ENCODE measurements around the gene RHEBL1. TPM values are rescaled to one million over a fixed set of nuclear protein-coding genes. Genes with fewer than 3 reads are reported as not detected.

The RHEBL1 gene
- total and polyA plus RNA-seq, 2 of the 4 experiments (the other 2 are of a cell fraction), result 0.62 to 0.72 TPM

DNA sequence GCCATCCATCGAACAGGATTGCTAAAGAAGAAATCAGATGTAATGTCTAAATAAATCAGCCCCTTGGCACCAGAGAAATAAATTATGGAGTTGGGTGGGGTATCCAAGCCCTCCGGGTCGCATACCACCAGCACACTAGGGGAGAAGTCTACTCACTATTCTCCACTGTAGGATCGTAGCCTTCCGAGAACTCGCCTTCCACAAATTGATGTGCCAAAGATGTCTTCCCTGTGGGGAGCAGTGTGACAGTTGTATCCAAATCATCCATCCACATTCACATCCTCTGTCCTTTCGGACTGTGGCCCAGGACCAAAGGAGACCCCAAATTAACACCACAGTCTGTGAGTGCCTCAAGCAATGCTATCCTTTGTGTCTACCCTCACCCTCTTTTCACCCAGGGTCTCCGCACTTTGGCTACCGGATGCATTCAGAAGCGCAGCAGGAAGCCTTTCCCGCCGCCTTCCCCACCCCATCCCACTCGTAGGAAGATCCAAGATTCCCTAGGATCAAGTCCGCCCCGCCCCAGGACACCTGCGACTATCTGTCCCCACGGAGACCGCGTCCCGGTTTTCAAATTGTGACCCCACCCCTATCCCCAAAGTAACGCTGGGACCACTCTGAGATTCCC, 786 bp downstream of the RHEBL1 start:
- H4K5ac ChIP-seq (ENCODE audit: low read depth, low read length), result no peak overlapping the region
- in situ Hi-C loops (cut with MboI; ENCODE audit: low sequenced_read_pairs), result no loop called here
- H2AFZ ChIP-seq (replicated peaks; ENCODE audit: low read length, poor library complexity), result peak overlapping the region; percentile 93
- H3K27me3 ChIP-seq (ENCODE audit: control insufficient read depth, insufficient read depth, low read length), result no peaks in the 10 kb centered on the region
- H3K36me3 ChIP-seq (ENCODE audit: control insufficient read depth, insufficient read depth, low read length), result no peaks in the 10 kb centered on the region
- H2BK120ac ChIP-seq (ENCODE audit: low read depth, low read length), result no peak overlapping the region
- H3K4me1 ChIP-seq (ENCODE audit: control insufficient read depth, insufficient read depth, low read length), result no peaks in the 10 kb centered on the region; the same call in 1 of the 2 replicates
- H3K18ac ChIP-seq (ENCODE audit: low read depth, low read length), result no peak overlapping the region
- H3K4ac ChIP-seq (ENCODE audit: low read depth, low read length), result no peak overlapping the region
- H2AK9ac ChIP-seq (replicated peaks; ENCODE audit: low read depth, low read length, poor library complexity), result peak overlapping the region; percentile 7
- H4K8ac ChIP-seq (ENCODE audit: low read depth in 2 of 2, low read length in 2 of 2), result no peak overlapping the region
- no peak for DNase-seq
- no peak overlapping the region for H2BK5ac ChIP-seq (ENCODE audit: low read depth, low read length, poor library complexity, severe bottlenecking)
- no TSS peak for BruUV-seq (replicated peaks)
- H4K20me1 ChIP-seq (ENCODE audit: insufficient read depth, low read length), result no peaks in the 10 kb centered on the region
- H2AK5ac ChIP-seq (ENCODE audit: low read depth, low read length), result no peak overlapping the region
- H3K27ac ChIP-seq (ENCODE audit: insufficient read depth, low read length), result no peak overlapping the region
- WGBS, 2 experiments (ENCODE audit: extremely low coverage in 2 of 2, insufficient read length in 1 of 2), result 1% methylated on average over 12 of the region's 21 CpGs; no CpG with 5 or more reads in 1 of the 2 experiments
- no peaks in the 10 kb centered on the region for H3K79me1 ChIP-seq (ENCODE audit: low read depth in 1 of 2, low read length in 2 of 2)
- H3K56ac ChIP-seq (ENCODE audit: extremely low read depth, insufficient read depth, low read length), result no peak overlapping the region
- H3K4me2 ChIP-seq (ENCODE audit: low read depth, low read length), result peak overlapping the region; percentile 70
- CTCF ChIA-PET, result interaction anchor here (1.3 kb wide), 1 partner anchor 19 kb away, joined by 16 read pairs; no protein-coding TSS in a partner anchor
- intact Hi-C loops (cut with micrococcal nuclease), result no loop called here
- POLR2A ChIA-PET (ENCODE audit: unreplicated experiment), result no interaction called here
- H3K9me1 ChIP-seq (ENCODE audit: insufficient read depth, low read length), result no peaks in the 10 kb centered on the region
- no peak overlapping the region for H2BK20ac ChIP-seq (ENCODE audit: low read depth, low read length)
- dilution Hi-C loops (cut with HindIII; ENCODE audit: low sequenced_read_pairs, unreplicated experiment), result no loop called here
- H4K91ac ChIP-seq (ENCODE audit: insufficient read depth, low read depth, low read length), result no peak overlapping the region
- peak overlapping the region; percentile 56; the same call in 1 of the 2 replicates for H3K23ac ChIP-seq (ENCODE audit: low read depth, low read length)
- H3K4me3 ChIP-seq (ENCODE audit: insufficient read depth, low read depth, low read length), result peak overlapping the region; percentile 76
- H3K14ac ChIP-seq (replicated peaks; ENCODE audit: low read depth, low read length), result no peak overlapping the region
- H3K9me3 ChIP-seq (ENCODE audit: control insufficient read depth, insufficient read depth, low read length), result no peaks in the 10 kb centered on the region
- ATAC-seq (ENCODE audit: low read depth), result no peak
- no peak for TF ChIP-seq MAFK (IDR thresholded peaks at IDR 0.05; ENCODE audit: low read depth, low read length)
- TF ChIP-seq RAD21 (IDR thresholded peaks at IDR 0.05; ENCODE audit: low read length), result no peak
- TF ChIP-seq NFE2L2 (IDR thresholded peaks at IDR 0.05; ENCODE audit: low read depth, low read length), result no peak
- no peak for TF ChIP-seq CHD1 (IDR thresholded peaks at IDR 0.05; ENCODE audit: low read depth, low read length)
- TF ChIP-seq, protein P1, sequence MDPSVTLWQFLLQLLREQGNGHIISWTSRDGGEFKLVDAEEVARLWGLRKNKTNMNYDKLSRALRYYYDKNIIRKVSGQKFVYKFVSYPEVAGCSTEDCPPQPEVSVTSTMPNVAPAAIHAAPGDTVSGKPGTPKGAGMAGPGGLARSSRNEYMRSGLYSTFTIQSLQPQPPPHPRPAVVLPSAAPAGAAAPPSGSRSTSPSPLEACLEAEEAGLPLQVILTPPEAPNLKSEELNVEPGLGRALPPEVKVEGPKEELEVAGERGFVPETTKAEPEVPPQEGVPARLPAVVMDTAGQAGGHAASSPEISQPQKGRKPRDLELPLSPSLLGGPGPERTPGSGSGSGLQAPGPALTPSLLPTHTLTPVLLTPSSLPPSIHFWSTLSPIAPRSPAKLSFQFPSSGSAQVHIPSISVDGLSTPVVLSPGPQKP (IDR thresholded peaks at IDR 0.05; ENCODE audit: borderline replicate concordance, low read depth, low read length), result no peak
- TF ChIP-seq FOS (IDR thresholded peaks at IDR 0.05; ENCODE audit: low read depth, low read length), result no peak
- no peak for TF ChIP-seq BHLHE40 (IDR thresholded peaks at IDR 0.05; ENCODE audit: low read depth, low read length)
- TF ChIP-seq MAZ (IDR thresholded peaks at IDR 0.05; ENCODE audit: borderline replicate concordance, low read depth, low read length), result no peak
- TF ChIP-seq, protein P2, sequence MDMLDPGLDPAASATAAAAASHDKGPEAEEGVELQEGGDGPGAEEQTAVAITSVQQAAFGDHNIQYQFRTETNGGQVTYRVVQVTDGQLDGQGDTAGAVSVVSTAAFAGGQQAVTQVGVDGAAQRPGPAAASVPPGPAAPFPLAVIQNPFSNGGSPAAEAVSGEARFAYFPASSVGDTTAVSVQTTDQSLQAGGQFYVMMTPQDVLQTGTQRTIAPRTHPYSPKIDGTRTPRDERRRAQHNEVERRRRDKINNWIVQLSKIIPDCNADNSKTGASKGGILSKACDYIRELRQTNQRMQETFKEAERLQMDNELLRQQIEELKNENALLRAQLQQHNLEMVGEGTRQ (IDR thresholded peaks at IDR 0.05; ENCODE audit: low read depth, low read length), result no peak
- TF ChIP-seq MXI1 (IDR thresholded peaks at IDR 0.05; ENCODE audit: borderline replicate concordance, low read depth, low read length), result no peak
- no peak for TF ChIP-seq RFX5 (IDR thresholded peaks at IDR 0.05; ENCODE audit: low read depth, low read length)
- no peak for TF ChIP-seq CEBPB (IDR thresholded peaks at IDR 0.05; ENCODE audit: low read depth, low read length)
- no peak for TF ChIP-seq SMC3 (IDR thresholded peaks at IDR 0.05; ENCODE audit: low read depth, low read length)
- no peak for TF ChIP-seq RCOR1 (IDR thresholded peaks at IDR 0.05; ENCODE audit: insufficient replicate concordance, low read length)
- TF ChIP-seq POLR2A (IDR thresholded peaks at IDR 0.05; ENCODE audit: low read depth, low read length), result no peak
- no peak for TF ChIP-seq CTCF (conservative IDR thresholded peaks at IDR 0.05; ENCODE audit: low read depth, low read length)
- no peak overlapping the region for H2BK15ac ChIP-seq (ENCODE audit: low read depth, low read length)
- peak overlapping the region; percentile 32; the same call in 1 of the 2 replicates for H3K9ac ChIP-seq (ENCODE audit: low read depth, low read length)

Measured in IMR-90 (cell line).